Gastroesophageal sphincter (tissue), 3 donors: ENCODE measurements around the gene CLOCK.

ENCODE experiments used
- EP300 ChIP-seq: sonication (generic); formaldehyde crosslinking; IDR thresholded peaks from one replicate; pipeline ENCODE4 v1.6.1; 2017; ENCODE audit warnings: antibody characterized with exemption, mild to moderate bottlenecking
- POLR2A ChIP-seq, 2 donors: fragments of 450-650 bp; IDR thresholded peaks; one replicate each; pipeline ENCODE4 v1.6.1; 2017; ENCODE audit warnings: antibody characterized with exemption in 2 of 2, mild to moderate bottlenecking in 2 of 2, moderate library complexity in 1 of 2
- POLR2AphosphoS5 ChIP-seq: sonication (generic); formaldehyde crosslinking; IDR thresholded peaks from one replicate; pipeline ENCODE4 v1.6.1; 2017; ENCODE audit warnings: antibody characterized with exemption
- TF ChIP-seq, protein P1 (sequence below), 4 experiments: fragments of 200-600 bp in 2 of 4; fragments of 450-650 bp in 2 of 4; sonication (generic) in 1 of 4; IDR thresholded peaks; one replicate each; pipeline ENCODE4 v1.5.1; 2017 to 2019; ENCODE audit warnings: antibody characterized with exemption in 4 of 4, mild to moderate bottlenecking in 2 of 4, moderate library complexity in 2 of 4

DNA sequence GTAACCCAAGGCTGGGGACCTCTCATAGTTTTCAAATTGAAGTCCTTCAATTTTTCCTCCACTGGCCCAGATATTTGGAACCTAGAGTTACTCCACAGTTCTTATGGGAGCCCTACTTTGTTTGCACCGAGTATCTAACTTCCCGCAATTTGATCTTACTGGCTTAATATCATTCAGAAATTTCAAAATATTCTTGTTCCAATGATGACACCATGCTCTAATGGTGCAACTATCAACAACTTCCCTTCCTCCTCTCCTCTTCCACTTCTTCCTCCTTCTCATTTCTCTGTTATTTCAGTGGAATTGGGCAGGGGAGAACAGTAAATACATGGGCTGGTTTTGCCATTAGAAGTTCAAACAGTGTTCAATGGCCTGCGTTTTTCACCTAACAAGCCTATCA, 25.1 kb upstream of the CLOCK start:
- TF ChIP-seq, protein P1, sequence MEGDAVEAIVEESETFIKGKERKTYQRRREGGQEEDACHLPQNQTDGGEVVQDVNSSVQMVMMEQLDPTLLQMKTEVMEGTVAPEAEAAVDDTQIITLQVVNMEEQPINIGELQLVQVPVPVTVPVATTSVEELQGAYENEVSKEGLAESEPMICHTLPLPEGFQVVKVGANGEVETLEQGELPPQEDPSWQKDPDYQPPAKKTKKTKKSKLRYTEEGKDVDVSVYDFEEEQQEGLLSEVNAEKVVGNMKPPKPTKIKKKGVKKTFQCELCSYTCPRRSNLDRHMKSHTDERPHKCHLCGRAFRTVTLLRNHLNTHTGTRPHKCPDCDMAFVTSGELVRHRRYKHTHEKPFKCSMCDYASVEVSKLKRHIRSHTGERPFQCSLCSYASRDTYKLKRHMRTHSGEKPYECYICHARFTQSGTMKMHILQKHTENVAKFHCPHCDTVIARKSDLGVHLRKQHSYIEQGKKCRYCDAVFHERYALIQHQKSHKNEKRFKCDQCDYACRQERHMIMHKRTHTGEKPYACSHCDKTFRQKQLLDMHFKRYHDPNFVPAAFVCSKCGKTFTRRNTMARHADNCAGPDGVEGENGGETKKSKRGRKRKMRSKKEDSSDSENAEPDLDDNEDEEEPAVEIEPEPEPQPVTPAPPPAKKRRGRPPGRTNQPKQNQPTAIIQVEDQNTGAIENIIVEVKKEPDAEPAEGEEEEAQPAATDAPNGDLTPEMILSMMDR (IDR thresholded peaks at IDR 0.05): no peak
- TF ChIP-seq POLR2A (IDR thresholded peaks at IDR 0.05): no peak
- no peak for TF ChIP-seq POLR2AphosphoS5
- no peak for TF ChIP-seq EP300
